Adrenal gland (tissue), 5 donors: ENCODE measurements around the gene PXN.

ENCODE experiments used
- CTCF ChIP-seq, 6 experiments: fragments of 450-650 bp in 4 of 6; fragments of 200-600 bp in 2 of 6; sonication (generic) in 1 of 6; IDR thresholded peaks; 1 replicate in 5 of 6; 2 replicates in 1 of 6; pipeline versions ENCODE4 v1.5.1 to v1.8.0; 2016 to 2021; ENCODE audit warnings: antibody characterized with exemption in 6 of 6, mild to moderate bottlenecking in 2 of 6, moderate library complexity in 1 of 6
- POLR2A ChIP-seq, 2 donors: fragments of 450-650 bp; IDR thresholded peaks; one replicate each; pipeline ENCODE4 v1.6.1; 2017; ENCODE audit warnings: antibody characterized with exemption in 2 of 2, mild to moderate bottlenecking in 2 of 2, moderate library complexity in 1 of 2
- donor health status: DM: no; HTN: no; CAD: no.

GRCh38 chr12:120221576-120221900 is 44.0 kb downstream of the PXN start:
- TF ChIP-seq CTCF (IDR thresholded peaks at IDR 0.05) (no peak), POLR2A (IDR thresholded peaks at IDR 0.05) (no peak)
